HG02884 (cell line): ENCODE measurements around the gene NELL1.

Experiments used
- ATAC-seq: cut with Tn5 transposase; IDR thresholded peaks from one replicate; pipeline ENCODE4 v1.9.1; 2021; ENCODE audit warnings: mild to moderate bottlenecking, moderate library complexity; ENCODE audit not compliant: unreplicated experiment

NELL1 gene

DNA sequence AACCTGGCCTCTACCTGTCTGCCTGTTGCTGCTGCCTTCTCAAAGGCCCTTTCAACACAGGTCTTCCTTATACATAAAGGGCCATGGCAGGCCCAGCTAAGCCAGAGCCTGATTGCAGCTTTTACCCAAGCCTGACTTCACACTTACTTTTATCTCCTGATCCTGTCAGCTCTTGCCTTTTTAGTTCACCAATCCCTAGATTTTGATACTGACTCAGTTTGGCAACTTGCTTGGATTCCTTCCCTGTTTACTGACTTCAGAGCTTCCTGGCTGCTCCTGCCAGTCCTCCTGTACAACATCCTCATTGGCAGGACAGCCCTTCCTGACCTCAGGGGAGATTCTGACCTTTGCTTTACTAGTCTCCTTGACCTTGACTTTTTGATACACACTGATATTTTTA lies 195.2 kb downstream of the NELL1 start:
- no peak for ATAC-seq

DNA sequence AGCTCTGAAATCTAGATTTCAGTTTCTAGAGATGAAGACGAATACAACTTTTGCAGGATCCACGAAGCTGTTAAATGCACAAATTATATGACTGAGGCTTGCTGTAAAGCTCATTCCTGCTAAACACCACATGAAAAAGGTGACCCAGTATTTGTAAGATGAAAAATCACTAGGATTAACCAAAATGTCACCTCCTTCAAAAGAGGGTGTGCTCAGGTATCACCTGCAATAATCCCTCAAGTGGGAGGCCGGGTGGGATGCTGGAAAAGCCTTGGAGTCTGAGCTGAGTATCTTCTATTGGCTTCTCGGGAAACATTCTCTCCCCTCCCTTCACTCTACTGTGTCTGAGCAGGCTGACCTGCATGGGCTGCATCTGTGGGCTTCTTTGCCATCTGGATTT lies 195.8 kb downstream of the NELL1 start:
- no peak for ATAC-seq

DNA sequence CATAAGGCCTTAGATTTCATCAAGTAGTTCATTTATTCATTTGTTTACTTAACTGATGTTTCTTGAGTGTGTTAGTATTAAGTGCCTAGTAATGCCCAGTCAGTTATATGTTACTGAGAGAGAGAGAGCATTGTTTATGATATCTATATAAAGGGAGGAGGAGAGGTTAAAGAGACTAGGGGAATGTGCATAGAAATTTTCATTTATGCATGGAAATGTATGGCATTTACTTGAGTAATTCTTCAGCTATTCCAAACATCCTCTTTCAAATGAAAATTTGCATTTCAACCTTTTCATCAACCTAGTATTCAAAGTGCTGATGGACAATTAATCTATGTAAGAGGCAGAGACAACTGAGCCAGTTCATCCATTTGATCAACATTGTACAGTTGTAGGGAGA lies 199.7 kb downstream of the NELL1 start:
- ATAC-seq, result no peak

DNA sequence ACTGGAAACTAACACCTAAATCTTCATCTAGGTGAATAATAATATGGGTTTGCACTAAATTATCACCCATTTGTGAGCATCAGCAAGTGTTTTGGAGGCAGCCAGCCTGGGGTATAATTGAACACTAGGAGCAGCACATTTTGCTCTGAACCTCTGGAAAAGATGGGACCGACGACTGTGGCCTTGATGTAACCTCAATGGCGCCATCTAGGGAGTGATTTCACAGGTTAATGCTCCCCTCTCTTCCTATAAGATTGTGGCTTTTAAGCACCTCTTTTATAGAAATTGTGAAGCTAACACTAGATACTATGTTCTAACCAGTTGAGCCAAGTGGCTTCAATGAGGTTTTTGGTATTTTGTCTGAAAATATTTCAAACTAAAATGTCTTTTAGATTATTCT lies 203.7 kb downstream of the NELL1 start:
- no peak for ATAC-seq

DNA sequence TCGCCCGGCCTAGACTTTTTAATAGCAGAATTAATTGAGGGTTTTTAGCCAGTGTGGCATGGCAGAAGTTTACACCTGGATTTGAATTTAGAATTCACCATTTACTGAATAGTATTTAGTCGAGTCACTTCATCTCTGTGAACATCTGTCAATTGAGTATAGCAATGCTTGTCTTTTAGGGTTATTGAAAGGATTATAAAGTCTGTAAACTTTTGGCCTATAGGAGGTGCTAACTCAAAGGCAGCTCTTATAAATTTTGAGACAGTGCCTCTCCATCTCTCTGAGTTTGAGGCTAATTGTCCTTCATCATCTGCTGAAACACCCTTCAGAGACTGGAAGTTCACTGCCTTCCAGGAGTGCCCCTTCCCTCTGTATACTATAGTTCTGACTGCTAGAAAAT lies 205.0 kb downstream of the NELL1 start:
- ATAC-seq, result no peak

DNA sequence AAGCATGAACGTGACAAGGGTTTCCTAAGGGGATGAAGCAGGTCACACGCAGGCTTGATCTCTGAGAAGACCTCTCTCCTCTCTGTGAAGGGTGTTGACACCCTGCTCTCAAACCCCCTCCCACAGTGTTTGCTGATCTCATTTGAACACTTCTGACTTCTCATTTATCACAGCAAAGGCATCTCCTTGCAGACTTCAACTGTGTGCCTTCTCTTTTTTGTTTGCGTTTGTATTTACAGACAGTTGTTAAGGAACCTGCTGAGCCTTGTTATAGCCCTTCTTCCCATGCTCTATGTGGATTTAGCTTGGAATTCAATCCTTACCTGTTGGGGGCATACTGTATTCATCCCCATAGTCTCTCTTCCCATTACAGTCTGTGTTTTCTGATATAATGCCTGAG lies 206.5 kb downstream of the NELL1 start:
- ATAC-seq, result no peak

DNA sequence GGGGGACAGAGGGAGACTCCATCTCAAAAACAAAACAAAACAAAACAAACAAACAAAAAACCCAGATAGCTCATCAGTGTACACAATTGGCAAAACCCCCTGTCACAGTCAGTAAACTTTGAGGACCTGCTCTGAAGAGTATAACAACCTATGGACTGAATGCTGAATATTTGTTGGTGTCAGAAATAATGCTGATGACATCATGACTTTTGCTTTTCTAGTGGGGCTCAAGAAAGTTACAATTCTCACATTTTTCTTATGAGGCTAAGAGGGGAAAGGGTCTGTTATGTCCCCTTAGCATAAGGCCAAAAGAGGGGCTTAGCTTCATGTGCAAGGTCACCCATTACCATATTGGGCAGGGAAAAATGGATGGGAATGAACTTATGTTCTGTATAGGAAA lies 207.4 kb downstream of the NELL1 start:
- no peak for ATAC-seq

DNA sequence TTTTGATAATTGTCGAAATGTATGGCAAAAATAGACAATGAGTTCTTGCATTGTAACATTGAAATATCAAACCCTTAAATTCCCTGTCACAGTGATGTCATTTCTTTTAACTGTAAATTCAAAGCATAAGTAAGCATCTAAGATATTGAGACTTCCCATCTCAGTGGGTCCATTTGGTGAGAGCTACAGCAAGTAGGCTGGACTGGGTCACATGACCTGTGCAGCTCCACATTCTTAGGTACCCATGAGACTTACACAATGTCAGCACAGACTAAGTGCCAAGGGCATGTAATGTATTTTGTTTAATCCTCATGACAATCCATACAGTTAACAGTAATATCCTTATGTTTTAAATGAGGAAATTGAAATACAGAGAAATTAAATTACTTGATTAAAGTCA lies 210.7 kb downstream of the NELL1 start:
- no peak for ATAC-seq

DNA sequence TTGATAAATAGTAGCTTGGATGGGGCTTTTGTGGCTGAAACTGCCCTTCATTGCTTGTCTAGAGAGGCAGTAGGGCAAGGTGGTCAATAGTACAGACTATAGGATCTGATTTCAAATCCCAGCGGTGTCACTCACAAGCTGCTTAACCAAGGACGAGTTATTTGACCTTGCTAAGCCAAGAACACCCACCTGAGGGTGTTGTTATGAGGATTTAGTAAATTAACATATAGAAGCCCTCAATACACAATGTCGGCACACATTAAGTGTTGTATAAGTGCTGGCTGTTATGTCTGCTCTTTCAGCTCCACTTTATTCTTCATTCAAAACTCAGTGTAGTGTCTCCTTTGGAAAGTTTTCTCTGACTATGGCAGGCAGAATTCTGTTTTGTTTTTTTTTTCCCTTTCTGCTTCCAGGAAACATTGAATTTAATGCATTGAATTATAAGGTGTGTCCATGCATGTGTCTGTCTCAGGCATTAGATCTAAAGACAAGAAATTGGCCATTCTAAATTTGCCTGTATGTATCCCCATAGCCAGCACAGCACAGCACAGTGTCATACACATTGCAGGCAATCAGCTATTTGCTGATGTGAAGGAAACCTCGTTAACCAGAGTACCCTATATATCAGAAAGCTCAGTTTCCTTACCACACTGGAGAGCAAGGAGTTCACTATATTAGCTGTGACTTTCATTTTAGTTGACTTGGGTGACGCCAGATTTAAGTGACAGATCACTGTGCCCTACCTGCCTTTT lies 212.1 kb downstream of the NELL1 start:
- ATAC-seq, result no peak

DNA sequence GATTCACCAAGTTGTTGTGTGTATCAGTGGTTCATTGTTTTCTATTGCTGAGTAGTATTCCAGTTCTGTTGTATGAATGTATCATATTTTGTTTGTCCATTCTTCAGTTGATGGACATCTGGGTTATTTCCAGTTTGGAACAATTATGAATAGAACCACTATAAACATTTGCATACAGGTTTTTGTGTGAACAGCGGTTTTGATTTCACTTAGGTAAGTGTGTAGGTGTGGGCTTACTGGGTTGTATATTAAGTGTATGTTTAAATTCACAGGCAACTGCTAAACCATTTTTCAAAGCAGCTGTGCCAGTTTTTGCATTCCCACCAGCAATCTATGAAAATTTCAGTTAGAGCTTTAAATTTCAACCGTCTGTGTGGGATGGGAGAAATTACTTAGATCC lies 217.8 kb downstream of the NELL1 start:
- ATAC-seq, result no peak

DNA sequence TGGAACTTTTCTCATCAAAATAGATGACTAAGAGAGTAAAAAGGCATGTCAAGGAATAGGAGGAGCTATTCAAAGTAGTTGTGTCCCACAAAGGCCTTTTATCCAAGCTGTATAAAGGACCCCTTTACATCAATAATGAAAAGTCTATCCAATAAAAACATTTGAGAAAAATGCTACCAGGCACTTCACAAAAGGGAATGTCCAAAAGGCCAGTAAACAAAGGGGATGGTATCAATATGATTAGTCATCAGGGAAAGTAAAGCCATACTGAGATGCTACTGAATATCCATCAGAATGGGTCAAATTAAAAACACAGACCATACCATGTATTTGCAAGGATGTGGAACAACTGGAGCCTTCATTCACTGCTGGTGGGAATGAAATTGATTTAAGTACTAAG lies 224.9 kb downstream of the NELL1 start:
- ATAC-seq, result no peak

DNA sequence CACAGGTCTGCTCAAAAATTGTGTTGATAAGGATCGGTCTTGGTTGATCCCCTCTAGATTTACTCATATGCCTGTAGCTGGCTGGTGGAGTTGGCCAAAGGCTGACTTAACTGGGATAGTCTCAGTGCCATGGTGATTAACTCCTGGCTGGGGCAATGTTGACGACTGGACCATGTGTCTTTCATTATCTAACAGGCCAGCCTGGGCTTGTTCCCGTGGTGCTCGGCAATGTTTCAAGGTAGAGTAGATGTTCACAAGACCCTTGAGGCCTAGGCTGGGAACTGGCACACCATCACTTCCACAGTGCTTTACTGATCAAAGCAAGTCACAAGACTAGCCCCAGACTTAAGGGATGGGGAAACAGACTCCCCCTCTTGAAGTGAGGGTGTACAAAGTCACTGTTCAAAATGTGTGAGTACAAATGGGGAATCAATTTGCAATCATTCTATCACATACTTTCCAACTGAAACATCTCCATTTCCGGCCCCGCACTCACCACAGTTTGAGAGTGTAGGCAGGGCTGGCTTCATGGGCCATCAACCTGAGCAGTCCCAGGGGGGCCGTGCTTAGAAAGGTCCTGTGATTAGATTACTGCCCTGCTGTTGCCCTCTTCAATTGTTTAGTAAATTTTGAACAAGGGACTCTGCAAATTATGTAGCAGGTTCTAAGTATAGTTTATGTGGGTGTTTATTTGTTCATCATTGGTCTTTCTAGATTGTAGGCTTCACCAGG lies 240.8 kb downstream of the NELL1 start:
- ATAC-seq, result no peak

DNA sequence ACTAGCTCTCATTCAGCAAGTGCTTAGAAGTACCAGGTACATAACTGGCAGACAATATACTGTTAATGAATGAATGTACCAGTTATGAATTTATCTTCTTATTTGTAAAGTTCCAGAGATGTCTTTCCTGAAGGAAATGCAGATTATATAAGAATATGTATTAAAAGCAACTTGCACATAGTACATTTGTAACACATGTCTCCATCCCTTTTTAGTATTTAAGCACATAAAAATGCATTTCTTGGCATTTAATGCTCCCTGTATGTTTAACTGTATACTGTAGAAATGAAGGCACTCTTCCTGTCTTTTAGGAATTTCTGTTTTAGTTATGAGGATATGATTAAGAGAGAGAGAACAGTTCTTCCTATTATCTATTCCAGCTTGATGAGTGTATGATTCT lies 241.3 kb downstream of the NELL1 start:
- no peak for ATAC-seq

DNA sequence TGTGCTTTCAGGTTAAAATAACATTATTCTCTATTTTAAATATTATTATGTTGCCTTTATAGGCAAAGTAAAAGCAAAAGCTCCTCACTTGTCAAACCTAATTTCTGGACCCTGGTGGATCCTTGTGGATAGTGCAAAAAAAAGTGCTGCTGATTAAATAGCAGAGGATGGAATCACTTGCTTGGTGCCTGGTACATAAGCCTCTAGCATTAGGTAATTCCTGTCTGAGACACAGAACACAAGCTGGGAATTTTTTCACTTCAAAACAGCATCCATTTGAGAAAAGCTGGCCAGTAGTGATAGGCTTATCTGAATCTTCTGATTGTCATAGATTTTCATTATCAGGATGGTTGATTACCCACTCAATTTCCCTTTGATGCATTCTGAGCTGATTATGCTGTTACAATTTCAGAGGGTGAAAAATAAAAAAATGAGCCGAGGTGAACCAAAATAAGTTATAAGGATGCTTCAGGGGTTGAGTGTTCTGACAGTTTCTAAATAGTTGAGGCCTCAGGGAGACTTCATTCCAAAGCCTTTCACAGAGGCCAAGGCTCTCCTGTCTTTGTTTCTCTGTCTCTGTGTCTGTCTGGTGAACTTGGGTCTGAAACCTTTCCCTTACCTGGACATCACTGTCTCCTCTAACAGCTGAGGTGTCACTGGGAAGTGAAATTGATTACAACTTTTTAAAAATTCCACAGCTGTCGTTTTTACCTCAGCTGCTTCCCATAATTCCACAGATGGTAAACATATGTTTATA lies 242.9 kb downstream of the NELL1 start:
- ATAC-seq, result no peak

DNA sequence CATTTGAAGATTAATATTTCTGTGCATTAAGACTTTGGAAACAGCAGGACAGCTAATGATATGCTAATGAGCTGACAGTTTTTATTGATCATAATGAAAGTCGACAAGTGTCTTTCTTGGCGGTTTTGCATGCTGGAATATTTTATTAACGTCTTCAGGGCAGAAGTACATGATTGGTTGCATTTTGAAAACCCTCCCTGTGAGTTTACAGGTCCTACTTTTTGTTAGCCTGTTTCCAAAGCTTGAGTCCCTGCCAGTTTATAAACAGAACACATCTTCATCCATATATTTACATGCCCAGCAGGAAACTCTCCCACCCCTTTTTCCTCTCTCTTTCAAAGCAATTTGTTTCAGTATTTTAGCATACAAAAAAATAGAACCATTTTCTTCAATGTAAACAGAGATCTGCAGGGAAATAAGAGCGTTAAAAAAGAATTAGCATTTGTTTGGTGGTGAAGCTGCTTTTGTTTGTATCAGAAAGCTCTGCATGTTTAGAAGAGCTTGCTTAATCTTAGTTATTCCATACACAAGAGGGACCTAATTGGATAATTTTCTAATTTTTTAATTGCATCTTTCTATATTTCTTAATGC lies 243.6 kb downstream of the NELL1 start:
- ATAC-seq, result no peak

DNA sequence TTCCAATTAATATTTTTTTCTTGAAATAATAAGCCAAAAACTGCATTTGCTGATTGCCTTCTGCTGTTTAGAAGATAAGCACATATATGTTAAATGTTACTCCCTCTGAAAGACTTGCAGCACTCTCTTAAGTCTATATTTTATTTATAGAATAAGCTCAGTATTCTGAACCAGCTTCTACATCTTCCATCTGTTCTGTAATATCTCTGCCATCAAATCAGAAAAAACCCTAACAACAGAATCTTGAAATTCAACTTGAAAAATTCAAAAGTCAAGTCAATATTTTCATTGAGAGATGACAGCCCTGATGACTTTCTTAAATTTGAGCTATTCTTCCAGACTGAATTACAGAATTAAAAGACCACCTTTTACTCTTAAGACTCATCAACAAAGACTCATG lies 247.9 kb downstream of the NELL1 start:
- no peak for ATAC-seq

DNA sequence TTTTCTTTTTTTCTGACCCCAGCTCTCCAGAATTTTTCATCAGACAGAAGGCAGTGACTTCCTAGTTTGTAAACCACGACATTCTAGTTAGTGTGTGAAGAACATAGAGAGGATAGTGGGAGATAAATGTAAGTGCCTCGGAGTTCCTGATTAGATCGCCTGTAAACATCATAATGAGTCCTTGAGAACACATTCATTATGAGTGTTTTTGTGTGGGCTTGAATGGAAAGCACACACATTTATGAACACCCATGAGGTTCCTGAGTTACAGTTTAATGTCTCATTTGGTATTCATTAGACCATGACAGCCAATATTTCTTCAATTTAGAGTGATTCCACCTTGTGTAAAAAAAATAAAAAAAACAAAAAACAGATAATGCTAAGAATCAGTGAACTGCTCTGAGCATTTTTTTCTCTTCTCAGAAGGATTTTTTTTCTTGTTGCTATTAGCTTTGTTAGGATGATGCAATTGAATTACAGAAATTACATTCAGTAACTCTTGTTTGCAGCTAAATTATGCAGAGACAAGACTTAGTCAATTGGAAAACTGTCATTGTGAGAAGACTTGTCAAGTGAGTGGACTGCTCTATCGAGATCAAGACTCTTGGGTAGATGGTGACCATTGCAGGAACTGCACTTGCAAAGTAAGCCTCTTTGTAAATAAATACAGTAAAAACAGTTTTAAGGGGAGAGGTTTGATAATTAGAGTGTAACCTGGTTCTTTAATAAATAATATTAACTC lies 257.6 kb downstream of the NELL1 start:
- no peak for ATAC-seq

DNA sequence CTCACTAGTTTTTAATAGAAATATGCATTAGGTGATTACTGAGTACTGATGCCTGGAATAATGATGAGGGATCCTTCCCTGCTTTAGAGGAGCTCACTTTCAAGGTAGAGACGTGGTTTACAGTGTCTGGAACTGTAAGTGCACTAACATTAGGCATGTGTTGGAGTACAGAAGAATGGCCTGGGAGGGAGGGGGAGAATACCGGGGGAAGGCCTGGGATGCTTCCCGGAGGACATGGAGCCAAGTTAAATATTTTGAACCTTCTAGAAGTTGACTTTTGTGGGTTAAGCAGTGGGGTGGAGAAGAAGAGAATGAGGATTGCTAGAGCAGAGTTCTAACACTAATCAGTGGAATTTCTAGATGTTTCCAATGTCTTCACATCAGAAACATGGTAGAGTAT lies 261.6 kb downstream of the NELL1 start:
- ATAC-seq, result no peak

DNA sequence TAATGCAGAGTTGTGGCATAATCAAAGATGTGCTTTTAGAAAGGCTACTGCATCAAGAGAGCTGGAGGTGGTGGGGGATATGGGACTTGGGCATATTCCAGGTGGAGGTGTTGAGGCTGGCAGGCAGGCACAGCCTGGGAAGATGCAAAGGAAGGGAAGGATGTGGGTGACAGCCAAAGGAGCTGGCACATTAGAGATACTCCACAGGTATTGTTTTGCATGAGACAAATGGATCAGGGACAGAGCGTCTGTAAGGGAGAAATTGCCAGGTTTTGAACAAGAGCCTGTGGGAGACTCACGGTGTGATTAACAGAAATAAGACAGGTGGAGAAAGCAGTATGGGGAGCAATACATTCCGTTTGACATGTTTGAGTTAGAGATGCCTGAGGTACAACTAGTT lies 263.7 kb downstream of the NELL1 start:
- no peak for ATAC-seq

DNA sequence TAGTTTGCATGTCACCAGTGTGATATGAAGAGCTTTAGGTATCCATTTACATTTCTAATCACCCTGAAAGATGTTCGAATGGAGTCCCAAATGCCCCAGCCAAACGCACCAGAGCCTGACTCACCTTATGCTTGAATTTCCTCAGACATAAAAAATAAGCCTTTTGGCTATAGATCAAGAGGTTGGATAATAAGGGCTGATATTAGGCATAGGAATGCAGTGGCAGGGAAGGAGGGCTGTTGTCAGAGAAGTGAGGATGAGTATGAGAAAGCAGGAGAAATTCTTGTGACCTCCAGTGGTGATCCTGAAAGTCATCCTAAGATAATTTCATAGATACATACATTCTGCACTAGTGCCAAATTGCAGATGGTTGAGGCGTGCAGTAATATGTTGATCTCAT lies 264.6 kb downstream of the NELL1 start:
- ATAC-seq, result no peak

DNA sequence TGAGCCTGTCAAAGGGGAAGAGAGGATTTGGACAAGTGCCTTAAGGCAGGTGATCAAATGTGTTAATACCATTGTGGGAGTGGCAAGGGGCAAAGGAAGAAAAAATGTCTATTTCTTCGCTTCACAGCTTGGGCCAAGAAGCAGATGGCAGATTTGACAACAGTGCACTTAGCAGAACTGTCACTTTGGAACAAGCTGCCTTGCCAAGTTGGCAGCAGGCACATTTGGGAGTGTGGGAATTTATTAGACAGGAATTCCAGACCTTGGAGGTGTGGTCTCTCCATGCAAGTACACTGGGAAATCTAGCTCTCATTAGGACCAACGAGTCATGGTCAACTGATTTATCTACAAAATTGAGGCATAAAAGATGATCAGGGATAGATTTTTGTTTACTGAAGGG lies 265.1 kb downstream of the NELL1 start:
- ATAC-seq, result no peak
